Gastroesophageal sphincter (tissue), 3 donors: Measurements from ENCODE around the gene ARIH1.

Experiments used
- EP300 ChIP-seq: sonication (generic); formaldehyde crosslinking; IDR thresholded peaks from one replicate; pipeline ENCODE4 v1.6.1; 2017; ENCODE audit warnings: antibody characterized with exemption, mild to moderate bottlenecking
- TF ChIP-seq, protein P1 (sequence below), 4 experiments: fragments of 200-600 bp in 2 of 4; fragments of 450-650 bp in 2 of 4; sonication (generic) in 1 of 4; IDR thresholded peaks; one replicate each; pipeline ENCODE4 v1.5.1; 2017 to 2019; ENCODE audit warnings: antibody characterized with exemption in 4 of 4, mild to moderate bottlenecking in 2 of 4, moderate library complexity in 2 of 4

DNA sequence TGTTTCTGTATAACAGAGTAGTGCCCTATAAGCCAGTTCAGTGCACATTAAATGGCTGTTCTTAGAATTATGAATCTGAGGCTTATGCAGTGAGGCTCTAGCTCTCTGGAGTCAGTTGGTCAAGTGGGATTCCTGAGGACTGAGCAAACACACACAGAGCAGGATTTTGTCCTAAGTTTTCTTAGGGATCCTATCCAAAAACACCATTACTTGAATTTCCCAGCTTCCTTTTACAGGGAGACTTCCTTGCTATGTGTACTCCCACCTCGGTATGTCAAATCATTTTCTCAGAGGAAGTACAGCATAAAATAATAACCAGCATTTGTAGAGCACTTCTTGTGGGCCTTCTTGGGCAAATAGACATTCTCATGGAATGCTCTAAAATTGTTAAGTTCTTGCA is 117.2 kb downstream of the ARIH1 start:
- TF ChIP-seq, protein P1, sequence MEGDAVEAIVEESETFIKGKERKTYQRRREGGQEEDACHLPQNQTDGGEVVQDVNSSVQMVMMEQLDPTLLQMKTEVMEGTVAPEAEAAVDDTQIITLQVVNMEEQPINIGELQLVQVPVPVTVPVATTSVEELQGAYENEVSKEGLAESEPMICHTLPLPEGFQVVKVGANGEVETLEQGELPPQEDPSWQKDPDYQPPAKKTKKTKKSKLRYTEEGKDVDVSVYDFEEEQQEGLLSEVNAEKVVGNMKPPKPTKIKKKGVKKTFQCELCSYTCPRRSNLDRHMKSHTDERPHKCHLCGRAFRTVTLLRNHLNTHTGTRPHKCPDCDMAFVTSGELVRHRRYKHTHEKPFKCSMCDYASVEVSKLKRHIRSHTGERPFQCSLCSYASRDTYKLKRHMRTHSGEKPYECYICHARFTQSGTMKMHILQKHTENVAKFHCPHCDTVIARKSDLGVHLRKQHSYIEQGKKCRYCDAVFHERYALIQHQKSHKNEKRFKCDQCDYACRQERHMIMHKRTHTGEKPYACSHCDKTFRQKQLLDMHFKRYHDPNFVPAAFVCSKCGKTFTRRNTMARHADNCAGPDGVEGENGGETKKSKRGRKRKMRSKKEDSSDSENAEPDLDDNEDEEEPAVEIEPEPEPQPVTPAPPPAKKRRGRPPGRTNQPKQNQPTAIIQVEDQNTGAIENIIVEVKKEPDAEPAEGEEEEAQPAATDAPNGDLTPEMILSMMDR (IDR thresholded peaks at IDR 0.05), result no peak
- TF ChIP-seq EP300, result no peak
